ENCODE measurements around the gene FAM184A.

FAM184A gene

DNA sequence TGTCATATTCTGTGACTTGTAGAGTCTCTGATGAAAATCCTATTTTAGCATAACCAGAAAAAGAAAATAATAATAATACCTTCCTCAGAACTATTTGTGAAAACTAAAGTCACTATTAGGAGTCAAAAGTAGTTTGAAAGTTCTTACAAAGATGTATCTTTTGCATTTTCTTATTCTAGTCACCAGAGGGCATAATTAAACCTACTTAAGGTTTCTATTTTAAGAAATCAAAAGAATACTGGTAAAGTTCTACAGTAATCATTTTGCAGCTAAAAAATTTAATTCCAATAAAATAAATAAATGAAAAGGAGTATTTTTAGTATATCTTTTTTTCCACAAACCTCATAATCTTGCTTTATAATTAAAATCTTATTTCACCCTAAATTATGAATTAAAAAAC lies 115.5 kb downstream of the FAM184A start:
- H2AFZ ChIP-seq (ENCODE audit: low read depth), result no peak overlapping the region
- H3K4me2 ChIP-seq, result no peak overlapping the region
- H3K4me3 ChIP-seq (IDR thresholded peaks at IDR 0.05; ENCODE audit: insufficient read depth, low read depth, low read length), result no peak overlapping the region
- no peak overlapping the region for H3K27ac ChIP-seq
- TF ChIP-seq CTCF (conservative IDR thresholded peaks at IDR 0.05; ENCODE audit: low read depth, low read length), result no peak; the same call in 1 of the 2 replicates
- no peaks in the 10 kb centered on the region for H3K79me2 ChIP-seq (ENCODE audit: insufficient read depth, low read depth)
- H3K27me3 ChIP-seq (ENCODE audit: insufficient read depth, low read depth), result no peaks in the 10 kb centered on the region
- peaks cover 9% of the 10 kb centered on the region for H3K4me1 ChIP-seq (ENCODE audit: low read depth, poor library complexity, severe bottlenecking)
- H4K20me1 ChIP-seq (ENCODE audit: insufficient read depth), result no peaks in the 10 kb centered on the region
- no peaks in the 10 kb centered on the region for H3K36me3 ChIP-seq (ENCODE audit: insufficient read depth)
- no peak overlapping the region for H3K9ac ChIP-seq

DNA sequence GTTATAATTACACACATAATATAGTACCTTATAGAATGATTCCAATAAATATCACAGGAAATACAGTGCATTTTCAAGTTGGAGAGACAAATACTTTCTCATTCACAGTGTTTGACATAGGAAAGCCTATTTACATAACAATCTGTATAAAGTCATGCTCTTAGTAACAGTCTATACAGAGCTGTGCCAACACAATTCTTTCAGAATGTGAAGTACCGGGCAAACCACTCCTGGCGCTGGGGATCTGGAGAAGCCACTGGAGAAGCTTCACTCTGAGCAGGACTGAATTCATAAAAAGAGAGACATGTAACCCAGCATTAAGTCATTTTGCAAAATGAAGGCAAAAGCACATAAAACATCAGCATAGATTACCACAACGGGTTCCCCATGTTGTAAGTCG lies 118.6 kb downstream of the FAM184A start:
- no peaks in the 10 kb centered on the region for H3K79me2 ChIP-seq (ENCODE audit: insufficient read depth, low read depth)
- H3K4me2 ChIP-seq, result no peak overlapping the region
- TF ChIP-seq CTCF (conservative IDR thresholded peaks at IDR 0.05; ENCODE audit: low read depth, low read length), result no peak
- no peaks in the 10 kb centered on the region for H3K27me3 ChIP-seq (ENCODE audit: insufficient read depth, low read depth)
- no peaks in the 10 kb centered on the region for H3K4me1 ChIP-seq (ENCODE audit: low read depth, poor library complexity, severe bottlenecking)
- H3K4me3 ChIP-seq (IDR thresholded peaks at IDR 0.05; ENCODE audit: insufficient read depth, low read depth, low read length), result no peak overlapping the region
- H3K36me3 ChIP-seq (ENCODE audit: insufficient read depth), result no peaks in the 10 kb centered on the region
- H2AFZ ChIP-seq (ENCODE audit: low read depth), result no peak overlapping the region
- H4K20me1 ChIP-seq (ENCODE audit: insufficient read depth), result no peaks in the 10 kb centered on the region
- no peak overlapping the region for H3K9ac ChIP-seq
- no peak overlapping the region for H3K27ac ChIP-seq

DNA sequence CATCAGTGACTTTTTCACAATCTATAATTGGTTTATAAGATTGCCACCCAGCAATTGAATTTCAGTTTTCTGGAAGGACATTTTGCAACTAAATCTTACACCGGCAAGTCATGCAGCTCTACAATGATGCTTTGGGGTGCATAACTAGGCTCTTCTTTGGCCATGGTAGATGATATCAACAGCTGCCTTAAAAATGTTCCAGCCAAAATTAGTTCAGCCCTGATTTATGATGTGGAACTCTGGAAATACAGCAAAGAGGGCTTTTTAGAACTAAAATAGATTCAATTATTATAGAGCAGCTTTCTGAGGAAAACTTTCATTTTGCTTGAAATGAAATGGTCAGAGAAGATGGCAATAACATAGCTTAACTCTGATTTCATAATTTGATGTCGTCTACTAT lies 125.1 kb downstream of the FAM184A start:
- no peaks in the 10 kb centered on the region for H3K4me1 ChIP-seq (ENCODE audit: low read depth, poor library complexity, severe bottlenecking)
- H3K4me3 ChIP-seq (IDR thresholded peaks at IDR 0.05; ENCODE audit: insufficient read depth, low read depth, low read length), result no peak overlapping the region
- no peak overlapping the region for H3K27ac ChIP-seq
- H3K4me2 ChIP-seq, result no peak overlapping the region
- H2AFZ ChIP-seq (ENCODE audit: low read depth), result no peak overlapping the region
- TF ChIP-seq CTCF (conservative IDR thresholded peaks at IDR 0.05; ENCODE audit: low read depth, low read length), result no peak
- no peaks in the 10 kb centered on the region for H3K79me2 ChIP-seq (ENCODE audit: insufficient read depth, low read depth)
- H3K9ac ChIP-seq, result no peak overlapping the region
- no peaks in the 10 kb centered on the region for H3K36me3 ChIP-seq (ENCODE audit: insufficient read depth)
- no peaks in the 10 kb centered on the region for H3K27me3 ChIP-seq (ENCODE audit: insufficient read depth, low read depth)
- no peaks in the 10 kb centered on the region for H4K20me1 ChIP-seq (ENCODE audit: insufficient read depth)

DNA sequence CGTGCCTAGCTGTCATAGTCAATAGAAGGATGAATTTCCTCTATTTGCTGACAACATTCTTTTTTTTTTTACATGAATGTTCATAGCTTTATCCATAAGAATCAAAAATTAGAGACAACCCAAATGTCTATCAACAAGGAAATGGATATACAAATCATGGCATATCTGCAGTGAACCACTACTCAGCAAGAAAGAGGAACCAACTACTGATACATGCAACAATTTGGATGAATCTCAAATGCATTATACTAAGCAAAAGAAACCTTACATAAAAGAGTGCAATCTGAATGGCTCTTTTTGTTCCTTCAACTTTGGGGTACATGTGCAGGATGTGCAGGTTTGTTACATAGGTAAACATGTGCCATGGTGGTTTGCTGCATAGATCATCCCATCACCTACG lies 125.8 kb downstream of the FAM184A start:
- Histone ChIP-seq H3K27ac (no peak overlapping the region), H3K9ac (no peak overlapping the region), H3K79me2 (ENCODE audit: insufficient read depth, low read depth) (no peaks in the 10 kb centered on the region), H4K20me1 (ENCODE audit: insufficient read depth) (no peaks in the 10 kb centered on the region), H3K4me3 (IDR thresholded peaks at IDR 0.05; ENCODE audit: insufficient read depth, low read depth, low read length) (no peak overlapping the region), H3K36me3 (ENCODE audit: insufficient read depth) (no peaks in the 10 kb centered on the region), H3K27me3 (ENCODE audit: insufficient read depth, low read depth) (no peaks in the 10 kb centered on the region), H3K4me2 (no peak overlapping the region), H3K4me1 (ENCODE audit: low read depth, poor library complexity, severe bottlenecking) (no peaks in the 10 kb centered on the region), H2AFZ (ENCODE audit: low read depth) (no peak overlapping the region)
- no peak for TF ChIP-seq CTCF (conservative IDR thresholded peaks at IDR 0.05; ENCODE audit: low read depth, low read length)

DNA sequence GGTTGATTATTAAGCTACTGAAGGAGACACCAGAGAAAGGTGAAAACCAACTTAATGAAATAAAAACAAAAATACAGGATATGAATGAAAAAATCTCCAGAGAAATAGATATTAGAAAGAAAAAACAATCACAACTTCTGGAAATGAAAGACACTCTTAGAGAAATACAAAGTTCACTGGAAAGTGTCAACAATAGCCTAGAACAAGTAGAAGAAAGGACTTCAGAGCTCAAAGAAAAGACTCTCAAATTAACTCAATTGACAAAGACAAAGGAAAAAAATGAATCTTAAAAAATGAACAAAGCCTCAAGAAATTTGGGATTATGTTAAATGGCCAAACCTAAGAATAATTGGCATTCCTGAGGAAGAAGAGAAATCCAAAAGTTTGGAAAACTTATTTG lies 133.2 kb downstream of the FAM184A start:
- H3K4me1 ChIP-seq (ENCODE audit: low read depth, poor library complexity, severe bottlenecking), result no peaks in the 10 kb centered on the region
- H3K27me3 ChIP-seq (ENCODE audit: insufficient read depth, low read depth), result no peaks in the 10 kb centered on the region
- H4K20me1 ChIP-seq (ENCODE audit: insufficient read depth), result no peaks in the 10 kb centered on the region
- no peak overlapping the region for H3K27ac ChIP-seq
- H3K79me2 ChIP-seq (ENCODE audit: insufficient read depth, low read depth), result no peaks in the 10 kb centered on the region
- H3K4me3 ChIP-seq (IDR thresholded peaks at IDR 0.05; ENCODE audit: insufficient read depth, low read depth, low read length), result no peak overlapping the region
- H3K9ac ChIP-seq, result no peak overlapping the region
- no peak for TF ChIP-seq CTCF (conservative IDR thresholded peaks at IDR 0.05; ENCODE audit: low read depth, low read length)
- no peak overlapping the region for H2AFZ ChIP-seq (ENCODE audit: low read depth)
- no peak overlapping the region for H3K4me2 ChIP-seq
- no peaks in the 10 kb centered on the region for H3K36me3 ChIP-seq (ENCODE audit: insufficient read depth)

All from KMS-11 (cell line).